Fibroblast of lung (primary cell): Measurements from ENCODE around the gene CACNB2. TPM values are rescaled to one million over a fixed set of nuclear protein-coding genes. Genes with fewer than 3 reads are reported as not detected.

Source experiments
- DNase-seq, 2 donors: peaks; one replicate each; pipeline versions ENCODE4 v3.0.0 to v3.0.0-alpha.2; 2010; ENCODE audit warnings: low read depth in 2 of 2
- H2AFZ ChIP-seq: 2 replicates; pipeline ENCODE4 v1.5.1; 2012; ENCODE audit warnings: low read length, control low read depth, inconsistent platforms
- H3K27ac ChIP-seq: 2 replicates; pipeline ENCODE4 v1.5.1; 2011; ENCODE audit warnings: low read length, control low read depth; ENCODE audit not compliant: insufficient read depth
- H3K27me3 ChIP-seq: 2 replicates; pipeline ENCODE4 v1.5.1; 2011; ENCODE audit warnings: mild to moderate bottlenecking, low read length; ENCODE audit not compliant: control insufficient read depth, insufficient read depth
- H3K36me3 ChIP-seq: 2 replicates; pipeline ENCODE4 v1.5.1; 2011; ENCODE audit warnings: low read length; ENCODE audit not compliant: control insufficient read depth, insufficient read depth
- H3K4me1 ChIP-seq: 2 replicates; pipeline ENCODE4 v1.5.1; 2011; ENCODE audit warnings: low read length; ENCODE audit not compliant: control insufficient read depth, insufficient read depth; ENCODE audit errors: extremely low read depth
- H3K4me2 ChIP-seq: 2 replicates; pipeline ENCODE4 v1.5.1; 2011; ENCODE audit warnings: low read length, control low read depth; ENCODE audit not compliant: insufficient read depth; ENCODE audit errors: extremely low read depth
- H3K4me3 ChIP-seq, 4 experiments: fragments of 200-600 bp in 1 of 4; sonication (generic) in 1 of 4; replicated peaks in 1 of 4; 2 replicates each; pipeline ENCODE4 v1.5.1; 2011 to 2016; ENCODE audit warnings: low read length in 4 of 4, low read depth in 3 of 4, mild to moderate bottlenecking in 3 of 4, control low read depth in 2 of 4, inconsistent platforms in 1 of 4, mixed read lengths in 1 of 4; ENCODE audit not compliant: insufficient read depth in 1 of 4; ENCODE audit errors: control extremely low read depth in 1 of 4
- H3K79me2 ChIP-seq: 2 replicates; pipeline ENCODE4 v1.5.1; 2012; ENCODE audit warnings: mild to moderate bottlenecking, low read length, inconsistent platforms; ENCODE audit not compliant: control insufficient read depth, insufficient read depth
- H3K9ac ChIP-seq: 2 replicates; pipeline ENCODE4 v1.5.1; 2011; ENCODE audit warnings: mild to moderate bottlenecking, low read length, control low read depth; ENCODE audit not compliant: insufficient read depth
- H3K9me3 ChIP-seq: 2 replicates; pipeline ENCODE4 v1.5.1; 2012; ENCODE audit warnings: low read depth, low read length; ENCODE audit not compliant: control insufficient read depth, insufficient read depth
- H4K20me1 ChIP-seq: 2 replicates; pipeline ENCODE4 v1.5.1; 2011; ENCODE audit warnings: low read length; ENCODE audit not compliant: control insufficient read depth, insufficient read depth; ENCODE audit errors: extremely low read depth
- EZH2 ChIP-seq: IDR thresholded peaks from 2 replicates; pipeline ENCODE4 v1.5.1; 2012; ENCODE audit warnings: low read length, control low read depth, mild to moderate bottlenecking; ENCODE audit errors: missing control alignments
- polyA plus RNA-seq, 2 donors: library from polyadenylated mRNA; depleted of rRNA in 1 of 2; stranded (reverse) in 1 of 2; unstranded in 1 of 2; fragments of >200 nt; gene quantifications; 2 replicates each; pipeline ENCODE4 v1.2.1, GENCODE V29; 2011 to 2012; ENCODE audit warnings: missing spikeins in 1 of 2
- total RNA-seq: library from RNA; depleted of rRNA; stranded (reverse); fragments of >200 nt; gene quantifications from 2 replicates; pipeline ENCODE4 v1.2.1, GENCODE V29; 2014
- TF ChIP-seq, protein P1 (sequence below), 2 donors: IDR thresholded peaks in 1 of 2; conservative IDR thresholded peaks in 1 of 2; 1 replicate in 1 of 2; 2 replicates in 1 of 2; pipeline ENCODE4 v1.5.1; 2011 to 2012; ENCODE audit warnings: low read length in 2 of 2, control low read depth in 1 of 2, inconsistent platforms in 1 of 2, low read depth in 1 of 2, mild to moderate bottlenecking in 1 of 2

Gene CACNB2
- total and polyA plus RNA-seq, 2 donors (not counting 1 experiment from before 2014, with no cell fraction given) = 0.66 to 0.70 TPM

DNA sequence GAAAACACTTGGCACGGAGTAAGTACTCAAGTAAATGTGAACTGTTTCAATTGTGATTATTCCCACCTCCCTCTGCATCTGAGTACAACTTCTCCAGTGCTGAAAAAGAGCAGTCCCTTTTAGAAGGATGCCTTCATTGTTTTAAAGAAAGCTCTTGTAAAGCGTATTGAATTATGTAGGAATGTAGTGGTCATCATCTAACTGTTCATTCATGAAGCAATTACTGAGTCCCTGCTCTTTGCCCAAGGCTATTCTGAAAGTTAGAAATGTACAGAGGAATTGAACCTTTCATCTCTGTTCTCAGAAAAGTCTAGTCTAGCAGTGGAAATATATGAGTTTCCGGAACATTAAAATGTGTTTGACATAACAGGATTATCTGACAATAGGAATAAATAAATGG lies 127.8 kb downstream of the CACNB2 start:
- Histone ChIP-seq H4K20me1 (no peaks in the 10 kb centered on the region), H3K36me3 (no peaks in the 10 kb centered on the region), H2AFZ (no peak overlapping the region), H3K4me1 (no peaks in the 10 kb centered on the region), H3K4me2 (no peak overlapping the region), H3K4me3 (no peak overlapping the region), H3K27me3 (no peaks in the 10 kb centered on the region), H3K9me3 (no peaks in the 10 kb centered on the region), H3K79me2 (no peaks in the 10 kb centered on the region), H3K27ac (no peak overlapping the region), H3K9ac (no peak overlapping the region)
- no peak for TF ChIP-seq EZH2
- TF ChIP-seq, protein P1, sequence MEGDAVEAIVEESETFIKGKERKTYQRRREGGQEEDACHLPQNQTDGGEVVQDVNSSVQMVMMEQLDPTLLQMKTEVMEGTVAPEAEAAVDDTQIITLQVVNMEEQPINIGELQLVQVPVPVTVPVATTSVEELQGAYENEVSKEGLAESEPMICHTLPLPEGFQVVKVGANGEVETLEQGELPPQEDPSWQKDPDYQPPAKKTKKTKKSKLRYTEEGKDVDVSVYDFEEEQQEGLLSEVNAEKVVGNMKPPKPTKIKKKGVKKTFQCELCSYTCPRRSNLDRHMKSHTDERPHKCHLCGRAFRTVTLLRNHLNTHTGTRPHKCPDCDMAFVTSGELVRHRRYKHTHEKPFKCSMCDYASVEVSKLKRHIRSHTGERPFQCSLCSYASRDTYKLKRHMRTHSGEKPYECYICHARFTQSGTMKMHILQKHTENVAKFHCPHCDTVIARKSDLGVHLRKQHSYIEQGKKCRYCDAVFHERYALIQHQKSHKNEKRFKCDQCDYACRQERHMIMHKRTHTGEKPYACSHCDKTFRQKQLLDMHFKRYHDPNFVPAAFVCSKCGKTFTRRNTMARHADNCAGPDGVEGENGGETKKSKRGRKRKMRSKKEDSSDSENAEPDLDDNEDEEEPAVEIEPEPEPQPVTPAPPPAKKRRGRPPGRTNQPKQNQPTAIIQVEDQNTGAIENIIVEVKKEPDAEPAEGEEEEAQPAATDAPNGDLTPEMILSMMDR (conservative IDR thresholded peaks at IDR 0.05 in 1 of 2, IDR thresholded peaks at IDR 0.05 in 1 of 2; ENCODE audit: low read depth in 1 of 2, low read length in 2 of 2) = no peak
- no peak for DNase-seq

DNA sequence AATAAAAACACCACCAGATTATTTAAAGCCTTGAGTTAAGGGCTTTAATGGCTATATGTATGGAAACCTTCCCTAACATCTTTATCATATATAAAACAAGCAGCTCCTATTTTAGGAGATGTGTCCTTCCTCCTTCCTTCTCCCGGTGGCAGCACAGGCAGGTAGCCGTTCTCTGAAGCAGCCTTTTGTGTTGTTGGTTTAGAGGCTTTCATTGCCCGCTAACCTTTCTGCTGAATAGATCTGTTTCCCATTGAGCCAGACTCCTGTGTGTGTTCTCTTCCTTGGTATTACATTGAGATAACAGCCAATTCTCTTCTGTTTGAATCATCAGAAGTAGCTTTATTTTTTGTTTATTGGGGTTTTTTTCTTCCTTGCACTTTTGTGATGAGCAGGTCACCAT lies 131.3 kb downstream of the CACNB2 start:
- Histone ChIP-seq H3K27ac (no peak overlapping the region), H2AFZ (no peak overlapping the region), H3K79me2 (no peaks in the 10 kb centered on the region), H3K4me3 (no peak overlapping the region), H4K20me1 (no peaks in the 10 kb centered on the region), H3K27me3 (no peaks in the 10 kb centered on the region), H3K36me3 (no peaks in the 10 kb centered on the region), H3K4me1 (no peaks in the 10 kb centered on the region), H3K9ac (no peak overlapping the region), H3K9me3 (no peaks in the 10 kb centered on the region), H3K4me2 (no peak overlapping the region)
- TF ChIP-seq EZH2 = no peak
- TF ChIP-seq, protein P1 (conservative IDR thresholded peaks at IDR 0.05 in 1 of 2, IDR thresholded peaks at IDR 0.05 in 1 of 2; ENCODE audit: low read depth in 1 of 2, low read length in 2 of 2) = no peak
- no peak for DNase-seq

GRCh38 chr10:18273039-18273438 lies 132.8 kb downstream of the CACNB2 start:
- Histone ChIP-seq H2AFZ (no peak overlapping the region), H3K36me3 (no peaks in the 10 kb centered on the region), H3K27me3 (no peaks in the 10 kb centered on the region), H3K27ac (no peak overlapping the region), H3K79me2 (no peaks in the 10 kb centered on the region), H3K4me3 (no peak overlapping the region), H3K9ac (no peak overlapping the region), H3K4me1 (no peaks in the 10 kb centered on the region), H4K20me1 (no peaks in the 10 kb centered on the region), H3K9me3 (no peaks in the 10 kb centered on the region), H3K4me2 (no peak overlapping the region)
- DNase-seq = no peak
- TF ChIP-seq, protein P1 (conservative IDR thresholded peaks at IDR 0.05 in 1 of 2, IDR thresholded peaks at IDR 0.05 in 1 of 2; ENCODE audit: low read depth in 1 of 2, low read length in 2 of 2) = no peak
- no peak for TF ChIP-seq EZH2
